OCI-LY1 (cell line): ENCODE data around the gene QKI.

Experiments used
- CTCF ChIP-seq: fragments of 200-600 bp; sonication (generic), shearing (Covaris generic); IDR thresholded peaks from 2 replicates; pipeline ENCODE4 v1.5.1; 2017; ENCODE audit warnings: mild to moderate bottlenecking, antibody characterized with exemption, low read length, moderate library complexity, mixed read lengths
- EZH2 ChIP-seq: fragments of 200-600 bp; sonication (generic), shearing (Covaris generic); IDR thresholded peaks from 2 replicates; pipeline ENCODE4 v1.8.0; 2017; ENCODE audit warnings: borderline replicate concordance, mixed run types, mild to moderate bottlenecking, antibody characterized with exemption, low read length, moderate library complexity, mixed read lengths

GRCh38 chr6:163538331-163538730 is 123.8 kb downstream of the QKI start:
- no peak for TF ChIP-seq CTCF
- TF ChIP-seq EZH2 = no peak
